ENCODE measurements around the gene RHOT2. TPM values are rescaled to one million over a fixed set of nuclear protein-coding genes. Genes with fewer than 3 reads are reported as not detected.

RHOT2 gene
- total RNA-seq, 4 donors from 2014 or later: 38.8 to 86.9 (median 61.5) TPM

DNA sequence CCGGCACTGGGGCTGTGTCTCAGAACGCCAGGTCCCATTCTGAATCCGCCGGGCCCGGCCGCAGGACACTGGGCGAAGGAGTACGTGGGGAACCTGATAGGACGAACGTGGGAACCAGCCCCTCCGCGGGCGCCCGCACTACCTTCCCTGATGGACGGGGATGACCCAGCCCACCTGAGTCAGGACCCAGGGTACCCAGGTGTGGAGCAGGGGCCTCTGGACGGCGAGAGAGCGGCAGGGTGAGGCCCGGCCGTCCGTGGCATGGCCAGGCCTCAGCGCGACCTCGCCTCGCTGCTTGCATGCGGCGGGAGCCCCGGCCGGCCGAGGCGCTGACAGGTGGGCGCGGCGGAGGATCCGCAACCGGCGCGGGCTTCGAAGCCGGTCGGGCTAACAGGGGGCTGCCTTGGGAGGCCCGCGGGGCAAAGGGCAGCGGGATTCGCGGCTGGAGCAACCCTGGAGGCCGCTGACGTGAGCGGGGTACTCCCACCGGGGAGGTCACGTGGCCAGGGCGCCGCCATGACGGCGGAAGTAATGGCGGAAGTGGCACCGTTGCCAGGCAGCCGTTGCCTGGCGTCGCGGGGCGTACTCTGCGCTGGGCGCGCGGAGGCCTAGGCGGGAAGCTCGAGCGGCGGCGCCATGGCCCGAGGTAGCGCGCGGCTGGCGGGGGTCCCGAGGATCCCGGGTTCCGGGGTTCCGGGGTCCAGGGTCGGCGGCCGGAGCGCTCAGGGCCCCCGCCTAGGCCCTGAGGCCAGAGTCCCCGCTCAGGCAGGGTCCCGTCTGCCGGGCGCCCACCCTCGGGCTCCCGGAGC is 18.9 kb upstream of the RHOT2 start, which contains the start of gene WDR90:
TSS of gene WDR90 (plus strand) at position 585 of the 809 bp plus-strand sequence. CDS start at position 637, 52 bp downstream.
- no peak for TF ChIP-seq CTCF (IDR thresholded peaks at IDR 0.05)
- ATAC-seq (ENCODE audit: low FRiP score): peak; percentile 84
- DNase-seq (ENCODE audit: low spot score): peak; percentile 72

DNA sequence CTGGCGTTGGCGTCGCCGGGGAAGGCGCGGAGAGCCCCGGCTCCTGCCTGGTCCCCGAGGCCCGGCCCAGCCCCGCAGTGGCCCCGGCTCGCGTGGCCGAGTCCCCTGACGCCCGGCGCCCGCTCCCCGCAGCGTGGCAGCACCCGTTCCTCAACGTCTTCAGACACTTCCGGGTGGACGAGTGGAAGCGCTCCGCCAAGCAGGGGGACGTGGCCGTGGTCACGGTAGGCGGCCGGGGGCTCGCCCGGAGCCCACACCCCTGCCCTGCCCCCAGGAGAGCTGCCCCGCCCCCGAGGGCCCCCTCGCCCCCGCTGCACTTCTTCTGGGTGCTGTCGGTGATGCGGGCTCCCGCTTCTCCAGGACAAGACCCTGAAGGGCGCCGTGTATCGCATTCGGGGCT is 18.3 kb upstream of the RHOT2 start:
- no peak for TF ChIP-seq CTCF (IDR thresholded peaks at IDR 0.05)
- DNase-seq (ENCODE audit: low spot score) (no peak), ATAC-seq (ENCODE audit: low FRiP score) (no peak)

- TF ChIP-seq CTCF (IDR thresholded peaks at IDR 0.05): no peak
- DNase-seq (ENCODE audit: low spot score) (no peak), ATAC-seq (ENCODE audit: low FRiP score) (no peak)
These were observed 16.1 kb upstream of the RHOT2 start for GRCh38 chr16:651844-652243.

DNA sequence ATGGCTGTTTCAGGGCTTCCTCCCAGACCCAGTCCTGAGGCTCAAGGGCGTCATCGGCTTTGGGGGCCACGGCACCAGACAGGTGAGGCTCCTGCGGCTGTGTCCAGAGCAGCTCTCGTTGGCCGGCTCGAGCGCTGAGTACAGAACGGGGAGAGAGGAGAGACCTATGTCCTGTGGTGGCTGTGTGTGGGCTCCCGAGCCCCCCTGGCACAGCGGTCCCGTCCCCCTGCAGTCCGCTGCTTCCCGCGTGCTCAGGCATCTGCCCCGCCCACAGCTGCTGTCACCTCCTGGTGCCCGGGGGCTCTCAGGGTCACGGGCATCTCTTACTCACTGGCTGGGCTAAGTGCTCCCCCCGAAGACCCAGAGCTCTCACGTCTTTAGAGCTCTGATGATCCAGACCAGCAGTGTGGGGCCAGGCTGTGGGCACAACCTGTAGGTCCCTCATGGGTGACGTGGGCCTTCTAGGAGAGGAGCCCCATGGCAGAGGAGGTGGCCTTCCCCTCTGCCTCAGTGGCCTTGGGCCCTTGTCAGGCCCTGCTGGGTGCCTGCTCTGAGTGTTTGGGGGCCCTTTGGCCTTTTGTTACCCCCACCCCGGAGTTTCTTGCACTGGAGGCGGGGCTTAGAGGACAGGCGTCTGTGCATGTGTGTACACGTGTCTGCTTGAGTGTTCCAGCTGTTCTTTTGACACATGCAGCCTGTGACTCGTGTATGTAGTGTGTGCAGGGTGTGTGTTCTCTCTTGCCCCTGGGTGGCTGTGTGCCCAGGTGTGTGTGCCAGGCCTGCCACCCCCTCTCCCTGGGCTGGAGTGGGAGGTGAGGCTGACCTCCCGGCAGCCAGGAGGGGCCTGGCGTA is 15.3 kb upstream of the RHOT2 start:
- ATAC-seq (ENCODE audit: low FRiP score) (no peak), DNase-seq (ENCODE audit: low spot score) (no peak)
- no peak for TF ChIP-seq CTCF (IDR thresholded peaks at IDR 0.05)

DNA sequence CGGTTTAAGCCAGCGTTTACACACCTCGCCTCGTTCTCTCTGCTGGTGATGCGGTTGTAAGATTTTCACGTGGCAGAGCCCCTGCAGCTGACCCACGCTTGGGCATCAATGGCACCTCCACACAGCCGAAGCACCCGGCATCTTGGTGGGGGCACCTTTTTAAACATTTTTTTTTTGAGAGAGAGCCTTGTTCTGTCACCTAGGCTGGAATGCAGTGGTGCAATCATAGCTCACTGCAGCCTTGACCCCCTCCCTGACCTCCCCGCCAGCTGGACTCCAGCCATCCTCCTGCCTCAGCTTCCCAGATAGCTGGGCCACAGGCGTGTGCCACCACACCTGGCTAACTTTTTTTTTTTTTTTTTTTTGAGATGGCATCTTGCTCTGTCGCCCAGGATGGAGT is 13.9 kb upstream of the RHOT2 start:
- ATAC-seq (ENCODE audit: low FRiP score) (no peak), DNase-seq (ENCODE audit: low spot score) (no peak)
- TF ChIP-seq CTCF (IDR thresholded peaks at IDR 0.05): no peak

DNA sequence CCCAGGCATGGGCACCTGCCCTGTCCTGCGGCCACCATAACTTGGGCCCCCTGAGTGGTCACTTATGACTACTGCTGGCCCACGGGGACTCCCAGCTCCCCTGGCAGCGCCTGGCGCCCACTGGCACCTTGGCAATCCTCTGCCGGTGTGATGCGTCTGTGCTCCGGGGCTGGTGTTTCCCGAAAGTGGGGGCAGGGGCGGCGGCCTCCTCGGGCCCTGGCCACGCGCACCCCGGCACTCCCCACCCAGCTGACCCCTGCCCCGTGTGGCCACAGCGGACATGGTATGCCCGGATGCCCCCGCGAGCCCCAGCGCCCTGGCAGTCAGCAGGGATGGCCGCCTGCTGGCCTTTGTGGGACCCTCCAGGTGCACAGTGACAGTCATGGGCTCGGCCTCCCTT is 10.4 kb upstream of the RHOT2 start:
- TF ChIP-seq CTCF (IDR thresholded peaks at IDR 0.05): no peak
- DNase-seq (ENCODE audit: low spot score) (no peak), ATAC-seq (ENCODE audit: low FRiP score) (no peak)
